GM12878 (cell line): Measurements from ENCODE around the gene FTL. TPM values are rescaled to one million over a fixed set of nuclear protein-coding genes. Genes with fewer than 3 reads are reported as not detected.

Experiments
- ASH2L ChIP-seq: fragments of 300-600, 200-600 bp; sonication (generic); IDR thresholded peaks from 2 replicates; pipeline ENCODE4 v1.6.1; 2017; ENCODE audit warnings: low read depth, mild to moderate bottlenecking, borderline replicate concordance
- BACH1 ChIP-seq: fragments of 450-650 bp; IDR thresholded peaks from 2 replicates; pipeline ENCODE4 v1.6.1; 2017; ENCODE audit warnings: mild to moderate bottlenecking, borderline replicate concordance
- BCL11A ChIP-seq: IDR thresholded peaks from 2 replicates; pipeline ENCODE4 v1.6.1; 2011; ENCODE audit warnings: low read depth, low read length
- CHD2 ChIP-seq: IDR thresholded peaks from 2 replicates; pipeline ENCODE4 v1.6.1; 2011; ENCODE audit warnings: low read depth, low read length, improper control_type of control experiment, borderline replicate concordance
- DPF2 ChIP-seq: fragments of 450-650 bp; IDR thresholded peaks from 2 replicates; pipeline ENCODE4 v1.6.1; 2017; ENCODE audit warnings: mild to moderate bottlenecking
- HDAC6 ChIP-seq: fragments of 200-600 bp; sonication (generic); IDR thresholded peaks from one replicate; pipeline ENCODE4 v1.8.0; 2017; ENCODE audit warnings: antibody characterized with exemption; ENCODE audit not compliant: unreplicated experiment
- KDM1A ChIP-seq: fragments of 200-600 bp; sonication (generic); IDR thresholded peaks from 2 replicates; pipeline ENCODE4 v1.6.1; 2016; ENCODE audit warnings: borderline replicate concordance
- NFYB ChIP-seq: IDR thresholded peaks from 2 replicates; pipeline ENCODE4 v1.6.1; 2011; ENCODE audit warnings: low read depth, mild to moderate bottlenecking, low read length, improper control_type of control experiment, moderate library complexity; ENCODE audit not compliant: insufficient read depth
- NR2C1 ChIP-seq: fragments of 450-650 bp; IDR thresholded peaks from 2 replicates; pipeline ENCODE4 v1.6.1; 2017; ENCODE audit warnings: antibody characterized with exemption, mild to moderate bottlenecking, moderate library complexity
- RELA ChIP-seq: fragments of 450-650 bp; IDR thresholded peaks from 2 replicates; pipeline ENCODE4 v1.8.0; 2014; ENCODE audit warnings: borderline replicate concordance; ENCODE audit not compliant: partially characterized antibody
- SREBF2 ChIP-seq: IDR thresholded peaks from 2 replicates; pipeline ENCODE4 v1.6.1; 2012; ENCODE audit warnings: mild to moderate bottlenecking, low read length
- SUZ12 ChIP-seq: fragments of 200-600 bp; sonication (generic); IDR thresholded peaks from one replicate; pipeline ENCODE4 v1.6.1; 2018; ENCODE audit warnings: antibody characterized with exemption, mild to moderate bottlenecking; ENCODE audit not compliant: unreplicated experiment
- TARDBP ChIP-seq: IDR thresholded peaks from 2 replicates; pipeline ENCODE4 v1.6.1; 2016; ENCODE audit warnings: borderline replicate concordance
- ZNF384 ChIP-seq: IDR thresholded peaks from 2 replicates; pipeline ENCODE4 v1.6.1; 2012; ENCODE audit warnings: low read depth, mild to moderate bottlenecking, low read length, improper control_type of control experiment, borderline replicate concordance
- ZZZ3 ChIP-seq: IDR thresholded peaks from 2 replicates; pipeline ENCODE4 v1.6.1; 2011; ENCODE audit warnings: low read depth; ENCODE audit not compliant: control insufficient read depth, insufficient read length
- polyA plus RNA-seq, 11 experiments: library from polyadenylated mRNA; depleted of rRNA in 4 of 11; unstranded in 6 of 11; stranded (reverse) in 5 of 11; fragments of >200 nt; fragmentation: Nextera tagmentation in 4 of 11; fragmentation: Illumina TruSeq in 1 of 11; extraction: Ambion mirVana in 4 of 11; extraction: Trizol in 1 of 11; gene quantifications; 1 replicate in 1 of 11; 2 replicates in 10 of 11; pipeline versions ENCODE4 v1.2.1 to v1.2.3, GENCODE V29; 2011 to 2016; ENCODE audit warnings: inconsistent platforms in 2 of 11, missing spikeins in 2 of 11, low read depth in 1 of 11
- total RNA-seq, 4 experiments: library from RNA; depleted of rRNA in 3 of 4; stranded (reverse); fragments of >200 nt in 3 of 4; fragmentation: Illumina TruSeq in 1 of 4; extraction: Trizol in 1 of 4; gene quantifications; 2 replicates each; pipeline versions ENCODE4 v1.2.1 to v1.2.3, GENCODE V29; 2013 to 2021
- TF ChIP-seq, protein P1 (sequence below): IDR thresholded peaks from 2 replicates; pipeline ENCODE4 v1.6.1; 2012; ENCODE audit warnings: low read depth, low read length, improper control_type of control experiment
- TF ChIP-seq, protein P2 (sequence below): fragments of 450-650 bp; formaldehyde crosslinking; IDR thresholded peaks from 2 replicates; pipeline ENCODE4 v1.4.0; 2020; ENCODE audit warnings: mild to moderate bottlenecking, moderate library complexity
- TF ChIP-seq, protein P3 (sequence below): fragments of 450-650 bp; IDR thresholded peaks from 2 replicates; pipeline ENCODE4 v1.6.1; 2017; ENCODE audit warnings: mild to moderate bottlenecking, moderate library complexity

The FTL gene
- total and polyA plus RNA-seq, 10 of the 15 experiments (the other 5 are each of a cell fraction or from before 2014, with no cell fraction given): 364 to 8,913 (median 1,595) TPM

DNA sequence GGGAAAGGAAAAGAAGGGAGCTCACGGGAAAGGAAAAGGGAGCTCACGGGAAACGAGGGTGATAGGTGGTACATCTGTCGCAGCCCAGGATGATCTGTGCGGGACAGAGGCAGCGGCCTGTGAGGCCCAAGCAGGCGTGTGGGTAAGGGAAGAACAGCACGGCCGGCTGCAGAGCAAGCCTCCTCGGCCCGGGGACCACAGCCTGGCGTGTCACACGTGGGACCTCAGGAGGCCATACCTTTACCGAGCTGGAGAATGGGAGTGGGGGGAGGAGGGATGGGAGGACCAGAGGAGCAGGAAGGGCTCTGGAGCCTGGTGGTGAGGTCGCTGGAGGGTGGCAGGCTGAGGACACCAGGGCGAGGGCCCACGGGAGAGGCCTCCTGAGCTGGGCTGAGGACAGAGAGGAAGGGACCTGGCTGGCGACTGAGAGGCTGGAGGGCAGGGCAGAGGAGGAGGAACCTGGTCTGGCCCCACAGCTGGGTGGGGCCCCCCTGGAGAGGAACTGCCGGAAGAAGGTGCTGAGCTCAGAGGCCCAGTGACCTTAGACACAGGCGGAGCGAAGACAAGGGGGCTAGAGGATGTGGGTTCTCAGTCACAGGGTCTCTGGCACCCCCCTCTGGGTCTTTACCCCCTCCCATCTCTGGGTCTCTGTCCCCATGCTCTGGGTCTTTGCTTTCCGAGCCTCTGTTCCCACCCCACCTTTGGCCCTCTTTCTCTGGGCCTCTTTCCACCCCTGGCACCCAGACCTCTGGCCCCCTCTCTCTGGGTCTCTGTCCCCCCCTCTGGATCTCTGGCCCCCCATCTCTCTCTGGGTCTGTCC is 2.9 kb upstream of the FTL start (continued):
- peak; percentile 55 for TF ChIP-seq CHD2
- TF ChIP-seq, protein P1, sequence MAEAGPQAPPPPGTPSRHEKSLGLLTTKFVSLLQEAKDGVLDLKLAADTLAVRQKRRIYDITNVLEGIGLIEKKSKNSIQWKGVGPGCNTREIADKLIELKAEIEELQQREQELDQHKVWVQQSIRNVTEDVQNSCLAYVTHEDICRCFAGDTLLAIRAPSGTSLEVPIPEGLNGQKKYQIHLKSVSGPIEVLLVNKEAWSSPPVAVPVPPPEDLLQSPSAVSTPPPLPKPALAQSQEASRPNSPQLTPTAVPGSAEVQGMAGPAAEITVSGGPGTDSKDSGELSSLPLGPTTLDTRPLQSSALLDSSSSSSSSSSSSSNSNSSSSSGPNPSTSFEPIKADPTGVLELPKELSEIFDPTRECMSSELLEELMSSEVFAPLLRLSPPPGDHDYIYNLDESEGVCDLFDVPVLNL: no peak
- TF ChIP-seq, protein P2, sequence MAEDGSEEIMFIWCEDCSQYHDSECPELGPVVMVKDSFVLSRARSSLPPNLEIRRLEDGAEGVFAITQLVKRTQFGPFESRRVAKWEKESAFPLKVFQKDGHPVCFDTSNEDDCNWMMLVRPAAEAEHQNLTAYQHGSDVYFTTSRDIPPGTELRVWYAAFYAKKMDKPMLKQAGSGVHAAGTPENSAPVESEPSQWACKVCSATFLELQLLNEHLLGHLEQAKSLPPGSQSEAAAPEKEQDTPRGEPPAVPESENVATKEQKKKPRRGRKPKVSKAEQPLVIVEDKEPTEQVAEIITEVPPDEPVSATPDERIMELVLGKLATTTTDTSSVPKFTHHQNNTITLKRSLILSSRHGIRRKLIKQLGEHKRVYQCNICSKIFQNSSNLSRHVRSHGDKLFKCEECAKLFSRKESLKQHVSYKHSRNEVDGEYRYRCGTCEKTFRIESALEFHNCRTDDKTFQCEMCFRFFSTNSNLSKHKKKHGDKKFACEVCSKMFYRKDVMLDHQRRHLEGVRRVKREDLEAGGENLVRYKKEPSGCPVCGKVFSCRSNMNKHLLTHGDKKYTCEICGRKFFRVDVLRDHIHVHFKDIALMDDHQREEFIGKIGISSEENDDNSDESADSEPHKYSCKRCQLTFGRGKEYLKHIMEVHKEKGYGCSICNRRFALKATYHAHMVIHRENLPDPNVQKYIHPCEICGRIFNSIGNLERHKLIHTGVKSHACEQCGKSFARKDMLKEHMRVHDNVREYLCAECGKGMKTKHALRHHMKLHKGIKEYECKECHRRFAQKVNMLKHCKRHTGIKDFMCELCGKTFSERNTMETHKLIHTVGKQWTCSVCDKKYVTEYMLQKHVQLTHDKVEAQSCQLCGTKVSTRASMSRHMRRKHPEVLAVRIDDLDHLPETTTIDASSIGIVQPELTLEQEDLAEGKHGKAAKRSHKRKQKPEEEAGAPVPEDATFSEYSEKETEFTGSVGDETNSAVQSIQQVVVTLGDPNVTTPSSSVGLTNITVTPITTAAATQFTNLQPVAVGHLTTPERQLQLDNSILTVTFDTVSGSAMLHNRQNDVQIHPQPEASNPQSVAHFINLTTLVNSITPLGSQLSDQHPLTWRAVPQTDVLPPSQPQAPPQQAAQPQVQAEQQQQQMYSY (CRISPR knock-in tag): no peak
- no peak for TF ChIP-seq RELA
- no peak for TF ChIP-seq KDM1A
- TF ChIP-seq SREBF2: no peak
- TF ChIP-seq ZZZ3: no peak
- TF ChIP-seq ZNF384: no peak
- no peak for TF ChIP-seq TARDBP
- no peak for TF ChIP-seq ASH2L
- no peak for TF ChIP-seq NFYB
- TF ChIP-seq SUZ12: no peak
- no peak for TF ChIP-seq HDAC6
- TF ChIP-seq NR2C1: peak; percentile 39; the same call in 1 of the 2 replicates
- peak; percentile 80; the same call in 1 of the 2 replicates for TF ChIP-seq BACH1
- peak; percentile 71; the same call in 1 of the 2 replicates for TF ChIP-seq DPF2
- TF ChIP-seq, protein P3, sequence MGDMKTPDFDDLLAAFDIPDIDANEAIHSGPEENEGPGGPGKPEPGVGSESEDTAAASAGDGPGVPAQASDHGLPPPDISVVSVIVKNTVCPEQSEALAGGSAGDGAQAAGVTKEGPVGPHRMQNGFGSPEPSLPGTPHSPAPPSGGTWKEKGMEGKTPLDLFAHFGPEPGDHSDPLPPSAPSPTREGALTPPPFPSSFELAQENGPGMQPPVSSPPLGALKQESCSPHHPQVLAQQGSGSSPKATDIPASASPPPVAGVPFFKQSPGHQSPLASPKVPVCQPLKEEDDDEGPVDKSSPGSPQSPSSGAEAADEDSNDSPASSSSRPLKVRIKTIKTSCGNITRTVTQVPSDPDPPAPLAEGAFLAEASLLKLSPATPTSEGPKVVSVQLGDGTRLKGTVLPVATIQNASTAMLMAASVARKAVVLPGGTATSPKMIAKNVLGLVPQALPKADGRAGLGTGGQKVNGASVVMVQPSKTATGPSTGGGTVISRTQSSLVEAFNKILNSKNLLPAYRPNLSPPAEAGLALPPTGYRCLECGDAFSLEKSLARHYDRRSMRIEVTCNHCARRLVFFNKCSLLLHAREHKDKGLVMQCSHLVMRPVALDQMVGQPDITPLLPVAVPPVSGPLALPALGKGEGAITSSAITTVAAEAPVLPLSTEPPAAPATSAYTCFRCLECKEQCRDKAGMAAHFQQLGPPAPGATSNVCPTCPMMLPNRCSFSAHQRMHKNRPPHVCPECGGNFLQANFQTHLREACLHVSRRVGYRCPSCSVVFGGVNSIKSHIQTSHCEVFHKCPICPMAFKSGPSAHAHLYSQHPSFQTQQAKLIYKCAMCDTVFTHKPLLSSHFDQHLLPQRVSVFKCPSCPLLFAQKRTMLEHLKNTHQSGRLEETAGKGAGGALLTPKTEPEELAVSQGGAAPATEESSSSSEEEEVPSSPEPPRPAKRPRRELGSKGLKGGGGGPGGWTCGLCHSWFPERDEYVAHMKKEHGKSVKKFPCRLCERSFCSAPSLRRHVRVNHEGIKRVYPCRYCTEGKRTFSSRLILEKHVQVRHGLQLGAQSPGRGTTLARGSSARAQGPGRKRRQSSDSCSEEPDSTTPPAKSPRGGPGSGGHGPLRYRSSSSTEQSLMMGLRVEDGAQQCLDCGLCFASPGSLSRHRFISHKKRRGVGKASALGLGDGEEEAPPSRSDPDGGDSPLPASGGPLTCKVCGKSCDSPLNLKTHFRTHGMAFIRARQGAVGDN: peak; percentile 83
- no peak for TF ChIP-seq BCL11A
